ENCODE data around the gene RPS6KB1. TPM values are rescaled to one million over a fixed set of nuclear protein-coding genes. Genes with fewer than 3 reads are reported as not detected.
"Not testable (repeated sequence)": the region's sequence is repeated elsewhere in the genome, so short reads cannot be mapped to it uniquely, and the experiment has no call there.

Gene RPS6KB1
- total and polyA plus RNA-seq, 11 donors = 7.8 to 29.4 (median 22.7) TPM

DNA sequence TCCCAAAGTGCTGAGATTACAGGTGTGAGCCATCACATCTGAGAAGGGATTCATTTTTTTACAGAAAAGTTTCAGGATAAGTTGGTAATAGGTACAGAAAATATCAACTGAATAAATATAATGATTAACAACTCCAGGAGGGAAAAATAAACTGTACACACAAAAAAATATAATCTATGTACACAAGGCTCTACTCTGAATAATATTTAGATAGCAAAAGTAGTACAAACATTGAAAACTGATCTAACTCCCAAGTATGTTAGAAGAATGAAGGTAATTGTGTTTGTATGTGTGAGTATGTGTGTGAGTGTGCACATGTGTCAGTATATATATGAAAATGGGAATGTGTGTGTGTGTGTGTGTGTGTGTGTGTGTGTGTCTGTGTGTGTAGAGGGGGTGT lies 20.6 kb upstream of the RPS6KB1 start:
- DNase-seq (no peak), ATAC-seq (no peak)
- TF ChIP-seq, protein P1, sequence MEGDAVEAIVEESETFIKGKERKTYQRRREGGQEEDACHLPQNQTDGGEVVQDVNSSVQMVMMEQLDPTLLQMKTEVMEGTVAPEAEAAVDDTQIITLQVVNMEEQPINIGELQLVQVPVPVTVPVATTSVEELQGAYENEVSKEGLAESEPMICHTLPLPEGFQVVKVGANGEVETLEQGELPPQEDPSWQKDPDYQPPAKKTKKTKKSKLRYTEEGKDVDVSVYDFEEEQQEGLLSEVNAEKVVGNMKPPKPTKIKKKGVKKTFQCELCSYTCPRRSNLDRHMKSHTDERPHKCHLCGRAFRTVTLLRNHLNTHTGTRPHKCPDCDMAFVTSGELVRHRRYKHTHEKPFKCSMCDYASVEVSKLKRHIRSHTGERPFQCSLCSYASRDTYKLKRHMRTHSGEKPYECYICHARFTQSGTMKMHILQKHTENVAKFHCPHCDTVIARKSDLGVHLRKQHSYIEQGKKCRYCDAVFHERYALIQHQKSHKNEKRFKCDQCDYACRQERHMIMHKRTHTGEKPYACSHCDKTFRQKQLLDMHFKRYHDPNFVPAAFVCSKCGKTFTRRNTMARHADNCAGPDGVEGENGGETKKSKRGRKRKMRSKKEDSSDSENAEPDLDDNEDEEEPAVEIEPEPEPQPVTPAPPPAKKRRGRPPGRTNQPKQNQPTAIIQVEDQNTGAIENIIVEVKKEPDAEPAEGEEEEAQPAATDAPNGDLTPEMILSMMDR (IDR thresholded peaks at IDR 0.05) = no peak
- TF ChIP-seq POLR2A (IDR thresholded peaks at IDR 0.05) = no peak
- no peaks in the 10 kb centered on the region for H3K27me3 ChIP-seq
- no peaks in the 10 kb centered on the region for H3K9me3 ChIP-seq
- peaks cover 0 to 66% (median 31%) of the 10 kb centered on the region in 9 donors for H3K36me3 ChIP-seq
- intact Hi-C loops (cut with DNase I) = no loop called here
- H3K27ac ChIP-seq = no peak overlapping the region
- H3K4me3 ChIP-seq = no peak overlapping the region
- no peaks in the 10 kb centered on the region for H3K4me1 ChIP-seq

DNA sequence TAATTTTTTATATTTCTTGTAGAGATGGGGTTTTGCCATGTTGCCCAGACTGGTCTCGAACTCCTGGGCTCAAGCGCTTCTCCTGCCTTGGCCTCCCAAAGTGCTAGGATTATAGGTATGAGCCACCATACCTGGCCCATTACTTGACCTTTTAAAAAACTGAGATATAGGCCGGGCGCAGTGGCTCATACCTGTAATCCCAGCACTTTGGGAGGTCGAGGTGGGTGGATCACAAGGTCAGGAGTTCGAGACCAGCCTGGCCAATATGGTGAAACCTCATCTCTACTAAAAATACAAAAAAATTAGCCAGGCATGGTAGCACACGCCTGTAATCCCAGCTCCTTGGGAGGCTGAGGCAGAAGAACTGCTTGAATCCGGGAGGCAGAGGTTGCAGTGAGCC lies 19.5 kb upstream of the RPS6KB1 start:
- H3K27ac ChIP-seq; H3K27me3 ChIP-seq; intact Hi-C loops (cut with DNase I); H3K9me3 ChIP-seq; H3K4me3 ChIP-seq; DNase-seq; ATAC-seq; H3K4me1 ChIP-seq: not testable (repeated sequence)
- H3K36me3 ChIP-seq = peaks cover 0 to 73% (median 41%) of the 10 kb centered on the region in 9 donors
- 95 to 99% (median 96%) methylated on average over 8 of the region's 8 CpGs for WGBS, 4 donors

DNA sequence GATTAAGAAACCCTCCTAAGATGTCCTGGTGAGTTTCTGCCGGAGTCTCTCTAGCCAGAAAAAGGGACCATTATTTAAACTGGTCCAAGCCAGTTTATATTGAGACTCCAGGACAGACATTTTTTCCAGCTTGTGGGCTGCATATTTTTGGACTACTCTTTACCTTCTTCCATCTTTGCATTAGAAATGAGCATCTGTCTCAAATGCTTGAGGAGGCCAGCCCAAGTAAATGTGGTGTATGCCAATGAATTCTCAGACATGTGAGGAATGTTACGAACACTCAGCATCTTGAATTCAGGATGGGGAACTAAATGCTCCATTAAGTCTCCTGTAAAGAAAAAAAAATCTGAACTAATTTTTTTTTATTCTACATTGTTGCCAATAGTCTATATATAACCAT lies 18.5 kb upstream of the RPS6KB1 start:
- H3K27me3 ChIP-seq = no peaks in the 10 kb centered on the region
- no peak for ATAC-seq
- 92 to 96% (median 95%) methylated on average over 2 of the region's 2 CpGs for WGBS, 4 donors
- no peak overlapping the region for H3K4me3 ChIP-seq
- intact Hi-C loops (cut with DNase I) = no loop called here
- TF ChIP-seq POLR2A (IDR thresholded peaks at IDR 0.05) = no peak
- TF ChIP-seq, protein P1 (IDR thresholded peaks at IDR 0.05) = no peak
- DNase-seq = no peak
- no peaks in the 10 kb centered on the region for H3K9me3 ChIP-seq
- peaks cover 0 to 83% (median 51%) of the 10 kb centered on the region in 9 donors for H3K36me3 ChIP-seq
- no peak overlapping the region for H3K27ac ChIP-seq
- H3K4me1 ChIP-seq = no peaks in the 10 kb centered on the region

DNA sequence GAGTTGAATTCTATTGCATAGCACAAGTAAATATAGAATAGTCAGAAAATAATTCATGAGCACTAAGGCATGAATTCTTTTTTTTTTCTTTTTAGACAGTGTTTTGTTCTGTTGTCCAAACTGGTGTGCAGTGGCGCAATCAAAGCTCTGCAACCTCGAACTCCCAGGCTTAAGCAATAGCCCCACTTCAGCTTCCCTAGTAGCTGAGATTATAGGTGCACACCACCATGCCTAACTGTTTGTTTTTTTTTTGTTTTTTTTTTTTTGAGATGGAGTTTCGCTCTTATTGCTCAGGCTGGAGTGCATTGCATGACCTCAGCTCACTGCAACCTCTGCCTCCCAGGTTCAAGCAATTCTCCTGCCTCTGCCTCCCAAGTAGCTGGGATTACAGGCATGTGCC lies 16.8 kb upstream of the RPS6KB1 start:
- no peaks in the 10 kb centered on the region for H3K27me3 ChIP-seq
- H3K36me3 ChIP-seq = peaks cover 0 to 99% (median 66%) of the 10 kb centered on the region in 9 donors
- TF ChIP-seq, protein P1 (IDR thresholded peaks at IDR 0.05) = no peak
- no peak for TF ChIP-seq POLR2A (IDR thresholded peaks at IDR 0.05)
- ATAC-seq = no peak
- no peak for DNase-seq
- H3K9me3 ChIP-seq = no peaks in the 10 kb centered on the region
- H3K4me1 ChIP-seq = no peaks in the 10 kb centered on the region
- no peak overlapping the region for H3K27ac ChIP-seq
- WGBS, 4 donors = 94 to 97% (median 96%) methylated on average over 3 of the region's 3 CpGs
- H3K4me3 ChIP-seq = no peak overlapping the region
- intact Hi-C loops (cut with DNase I) = no loop called here

DNA sequence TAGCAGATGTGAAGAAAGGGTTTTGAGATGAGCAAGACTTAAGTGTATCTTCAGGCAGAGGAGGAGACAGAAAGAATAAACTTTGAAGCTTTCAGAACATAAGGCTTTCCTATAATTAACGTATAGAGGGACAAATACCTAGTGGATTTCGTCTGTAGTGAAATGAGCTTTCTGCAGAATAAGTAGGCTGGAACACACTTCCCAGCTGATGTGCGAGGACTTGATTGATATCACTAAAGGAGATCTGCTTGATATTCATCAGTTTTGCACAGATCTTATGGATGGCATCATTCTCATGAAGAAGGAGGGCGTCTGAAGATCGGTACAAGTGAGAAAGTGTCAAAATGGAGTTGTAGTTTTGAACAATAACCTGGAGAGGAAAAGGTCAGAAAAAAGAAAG lies 15.0 kb upstream of the RPS6KB1 start:
- Histone ChIP-seq H3K4me3 (no peak overlapping the region), H3K27me3 (no peaks in the 10 kb centered on the region), H3K4me1 (no peaks in the 10 kb centered on the region), H3K36me3 (peaks cover 0 to 98% (median 76%) of the 10 kb centered on the region in 9 donors), H3K27ac (no peak overlapping the region), H3K9me3 (no peaks in the 10 kb centered on the region)
- intact Hi-C loops (cut with DNase I) = no loop called here
- no peak for DNase-seq
- TF ChIP-seq, protein P1 (IDR thresholded peaks at IDR 0.05) = no peak
- no peak for TF ChIP-seq POLR2A (IDR thresholded peaks at IDR 0.05)
- no peak for ATAC-seq
- 91 to 92% (median 91%) methylated on average over 5 of the region's 5 CpGs for WGBS, 4 donors
